SKM-1 treated with dmso at 0.1 percent for 144 hours (cell line): ENCODE measurements around the gene RIN3.

Experiments
- DNase-seq: peaks from one replicate; lab custom pipeline; 2025; ENCODE audit not compliant: unreplicated experiment; lab: John Stamatoyannopoulos, UW

RIN3 gene

DNA sequence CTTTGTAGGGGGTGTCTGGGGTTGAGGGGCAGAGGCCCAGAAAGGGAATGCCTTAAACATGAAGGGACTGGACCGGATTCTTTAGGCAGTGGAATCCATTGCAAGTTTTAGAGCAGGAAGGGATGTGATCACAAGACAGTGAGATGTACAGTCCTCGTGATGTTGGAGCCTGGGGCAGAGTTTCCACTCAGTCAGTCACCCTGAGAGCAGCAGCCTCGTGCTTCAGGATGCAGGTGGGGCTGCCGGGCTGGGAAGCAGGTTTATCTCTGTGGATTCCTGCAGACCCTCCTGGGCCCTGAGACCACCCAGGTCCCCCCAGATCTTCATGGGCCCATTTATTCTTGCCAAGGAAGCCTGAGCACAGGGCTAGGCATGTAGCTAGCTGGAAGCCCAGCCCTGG, 38.5 kb downstream of the RIN3 start:
- no peak for DNase-seq

DNA sequence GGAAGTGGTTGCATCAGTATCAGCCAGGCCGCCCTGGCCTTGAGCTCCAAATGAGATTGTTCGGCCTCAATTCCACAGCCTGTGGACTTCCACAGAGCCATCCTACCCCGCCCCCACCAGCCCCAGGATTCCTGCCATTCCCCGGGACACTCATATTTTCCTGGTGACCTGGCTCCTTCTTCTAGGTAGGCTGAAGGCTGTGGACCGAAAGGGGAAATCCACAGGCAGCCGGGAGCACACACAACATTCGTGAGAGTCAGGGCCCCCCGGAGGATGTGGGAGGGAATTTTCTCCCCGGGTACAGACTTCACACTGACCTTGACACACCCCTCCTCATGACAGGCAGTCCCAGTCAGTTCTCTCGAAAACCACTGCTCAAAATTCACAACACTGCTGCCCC, 39.9 kb downstream of the RIN3 start:
- DNase-seq: peak; percentile 0

DNA sequence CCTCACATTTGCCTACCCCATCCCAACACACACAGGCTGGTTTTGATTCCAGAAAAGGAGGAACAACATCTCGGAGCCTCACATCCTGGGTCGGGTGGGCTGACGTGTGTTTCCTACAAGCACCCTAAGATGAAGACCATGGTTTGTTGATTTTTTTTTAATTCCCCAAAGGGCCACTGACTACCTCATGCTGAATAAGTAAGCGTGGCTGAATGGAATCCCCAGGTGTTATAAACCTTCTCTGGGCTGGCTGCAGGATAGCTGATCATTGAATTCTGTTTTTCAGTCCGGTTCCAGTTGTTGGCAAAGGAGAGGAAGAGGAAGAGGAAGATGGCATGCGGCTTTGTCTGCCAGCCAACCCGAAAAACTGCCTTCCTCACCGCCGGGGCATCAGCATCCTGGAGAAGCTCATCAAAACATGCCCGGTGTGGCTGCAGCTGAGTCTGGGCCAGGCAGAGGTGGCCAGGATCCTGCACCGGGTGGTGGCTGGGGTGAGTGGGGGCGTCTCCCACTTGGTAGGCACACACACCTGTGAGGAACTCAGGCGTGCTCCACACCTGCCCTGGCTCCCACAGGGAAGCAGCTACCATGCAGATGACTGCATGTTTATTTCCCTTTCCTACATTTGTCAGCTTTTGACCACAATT, 42.0 kb downstream of the RIN3 start:
- DNase-seq: no peak

DNA sequence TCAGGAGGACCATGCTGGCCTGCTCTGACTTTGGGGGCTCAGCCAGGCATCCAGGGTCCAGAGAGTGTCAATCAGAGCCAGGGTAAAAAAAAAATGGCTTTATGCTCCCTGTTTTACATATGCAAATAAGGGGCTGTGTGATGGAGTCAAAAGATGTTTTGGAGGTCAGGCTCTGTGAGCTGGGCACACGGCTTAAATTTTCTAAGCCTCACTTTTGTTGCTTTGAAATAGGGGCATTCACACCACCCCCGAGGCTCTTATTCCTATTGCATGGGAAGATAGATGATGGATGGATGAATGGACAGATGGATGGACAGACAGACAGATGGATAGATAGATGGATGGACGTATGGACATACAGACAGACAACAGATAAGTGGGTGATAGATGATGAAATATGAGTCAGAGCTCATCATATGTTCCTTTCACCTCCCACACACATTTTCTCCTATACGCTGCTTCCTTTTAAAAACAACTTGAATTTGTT, 42.7 kb downstream of the RIN3 start:
- no peak for DNase-seq

DNA sequence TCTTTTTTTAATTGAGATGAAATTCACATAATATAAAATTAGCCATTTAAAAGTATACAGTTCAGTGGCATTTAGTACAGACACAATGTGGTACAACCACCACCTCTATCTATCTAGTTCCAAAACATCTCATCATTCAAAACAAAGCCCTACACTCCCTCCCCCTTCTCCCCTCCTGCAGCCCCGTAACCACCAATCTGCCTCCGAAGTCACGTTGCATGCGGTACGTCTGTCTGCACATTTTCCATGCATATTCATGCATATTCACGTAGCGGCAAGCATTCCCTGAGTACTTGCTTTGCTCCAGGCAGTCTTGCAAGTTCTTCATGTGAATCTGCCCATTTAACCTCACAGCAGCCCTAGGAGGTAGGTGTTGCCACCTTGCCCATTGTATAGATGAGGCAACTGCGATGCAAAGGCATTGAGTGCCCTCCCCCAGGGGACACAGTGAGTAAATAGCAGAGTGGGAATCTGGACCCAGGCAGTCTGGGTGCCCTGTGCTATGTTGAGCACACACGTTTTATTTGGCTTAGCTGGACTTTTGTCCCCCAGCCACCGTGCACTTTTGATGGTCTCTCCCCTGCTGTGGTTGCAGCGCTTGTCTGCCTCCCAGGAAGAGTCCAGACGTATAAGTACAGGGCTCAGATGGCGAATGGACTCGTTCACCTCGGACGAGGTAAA, 43.4 kb downstream of the RIN3 start:
- DNase-seq: no peak

DNA sequence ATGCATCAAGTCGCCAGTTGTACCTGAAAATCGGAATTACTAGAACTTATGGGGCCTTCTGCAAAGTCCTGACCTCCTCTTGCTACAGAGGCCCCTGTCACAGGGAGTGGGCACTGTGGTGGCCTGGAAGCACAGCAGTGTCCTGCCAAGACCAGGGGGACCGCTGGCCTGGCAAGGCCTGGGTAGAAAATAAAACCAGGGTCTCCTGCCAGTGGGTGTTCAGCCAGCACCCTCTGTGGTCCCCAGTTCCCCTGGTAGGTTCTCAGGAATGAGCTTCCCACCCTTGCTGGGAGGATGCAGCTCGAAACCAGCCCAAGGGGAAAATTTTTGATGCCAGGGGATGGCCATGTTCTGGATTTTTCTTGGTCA, 43.9 kb downstream of the RIN3 start:
- DNase-seq: no peak

DNA sequence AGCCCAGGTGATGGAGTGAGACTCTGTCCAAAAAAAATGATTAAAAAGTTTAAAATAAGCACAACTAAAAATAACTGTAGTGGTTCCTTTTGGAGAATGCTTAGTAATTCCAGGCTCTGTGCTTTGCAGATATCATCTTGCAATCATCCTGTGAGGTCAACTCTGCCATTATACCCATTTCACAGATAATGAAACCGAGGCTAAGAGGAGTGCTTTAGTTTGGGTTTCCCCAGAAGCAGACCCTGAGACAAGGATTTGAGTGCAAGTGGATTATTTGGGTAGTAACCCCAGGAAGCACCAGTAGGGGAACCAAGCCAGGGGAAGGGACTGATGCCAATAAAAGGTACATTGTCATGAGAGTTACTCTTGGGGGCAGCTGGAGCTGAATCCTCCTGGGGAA, 44.7 kb downstream of the RIN3 start:
- no peak for DNase-seq

DNA sequence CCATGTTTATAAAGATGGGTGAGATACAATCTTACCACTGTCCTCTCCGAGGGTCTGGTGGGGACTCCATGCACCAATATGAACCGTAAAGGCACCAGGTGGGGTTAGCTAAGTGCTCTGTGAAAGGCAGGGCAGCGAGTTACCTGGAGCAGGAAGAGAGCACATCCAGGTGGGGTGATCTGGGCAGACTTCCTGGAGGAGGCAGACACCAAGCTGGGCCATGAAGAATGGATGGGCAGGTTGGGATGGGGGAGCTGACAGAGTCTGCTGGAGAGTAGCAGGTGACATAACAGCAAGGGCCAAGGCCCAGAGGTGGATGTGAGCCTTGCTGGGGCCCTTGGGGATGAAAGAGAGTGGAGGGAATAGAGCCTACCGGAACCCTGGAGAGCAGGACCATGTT, 45.9 kb downstream of the RIN3 start:
- DNase-seq: no peak

DNA sequence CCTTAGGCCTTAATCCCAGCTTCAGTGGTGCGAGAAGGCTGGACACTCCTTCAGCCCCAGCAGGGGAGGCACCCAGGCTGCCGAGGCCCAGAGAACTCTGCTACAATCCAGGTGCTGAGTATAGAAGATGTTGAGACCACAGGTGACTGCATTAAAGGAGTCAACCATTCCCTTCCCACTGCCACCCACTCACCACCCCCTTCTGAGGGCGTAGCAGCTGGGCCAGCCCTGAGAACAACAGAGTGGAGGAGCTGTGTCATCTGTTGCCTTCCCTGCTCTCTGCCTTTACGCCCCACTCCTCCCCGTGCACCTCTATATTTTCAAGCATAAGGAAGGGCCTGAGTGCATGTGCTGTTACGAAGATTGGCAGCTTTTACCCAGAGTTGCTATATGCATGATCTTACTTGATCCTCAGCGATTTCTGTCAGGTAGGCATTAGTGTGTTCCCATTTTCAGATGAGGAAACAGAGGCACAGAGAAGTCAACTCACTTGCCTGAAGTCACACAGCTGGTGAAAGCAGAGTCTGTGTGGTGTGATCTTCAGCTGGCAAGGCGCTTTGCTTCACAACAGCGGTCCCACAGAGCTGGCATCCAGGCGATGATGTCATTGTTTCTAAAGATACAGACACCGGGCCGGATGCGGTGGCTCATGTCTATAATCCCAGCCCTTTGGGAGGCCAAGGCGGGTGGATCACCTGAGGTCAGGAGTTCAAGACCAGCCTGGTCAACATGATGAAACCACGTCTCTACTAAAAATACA, 46.7 kb downstream of the RIN3 start:
- no peak for DNase-seq

DNA sequence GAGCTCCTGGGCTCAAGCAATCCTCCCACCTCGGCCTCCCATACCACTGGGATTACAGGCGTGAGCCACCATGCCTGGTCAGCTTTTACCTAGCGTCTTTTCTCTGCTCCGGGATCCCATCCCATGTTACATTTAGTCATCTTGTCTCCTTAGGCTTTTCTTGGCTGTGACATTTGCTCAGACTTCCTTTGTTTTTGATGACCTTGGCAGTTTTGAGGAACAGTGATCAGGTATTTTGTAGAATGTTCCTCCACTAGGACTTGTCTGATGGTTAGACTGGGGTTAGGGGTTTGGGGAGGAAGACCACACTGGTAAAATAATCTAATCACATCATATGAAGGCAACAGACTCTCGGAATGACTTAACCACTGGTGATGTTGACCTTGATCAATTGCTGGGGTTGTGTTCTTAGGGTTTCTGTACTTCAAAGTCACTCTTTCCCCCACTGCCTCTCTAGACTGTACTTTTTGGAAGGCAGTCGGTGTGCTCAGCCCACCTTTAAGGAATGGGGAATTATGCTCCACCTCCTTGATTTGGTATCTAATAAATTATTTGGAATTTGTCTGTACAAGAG, 48.4 kb downstream of the RIN3 start:
- DNase-seq: no peak

DNA sequence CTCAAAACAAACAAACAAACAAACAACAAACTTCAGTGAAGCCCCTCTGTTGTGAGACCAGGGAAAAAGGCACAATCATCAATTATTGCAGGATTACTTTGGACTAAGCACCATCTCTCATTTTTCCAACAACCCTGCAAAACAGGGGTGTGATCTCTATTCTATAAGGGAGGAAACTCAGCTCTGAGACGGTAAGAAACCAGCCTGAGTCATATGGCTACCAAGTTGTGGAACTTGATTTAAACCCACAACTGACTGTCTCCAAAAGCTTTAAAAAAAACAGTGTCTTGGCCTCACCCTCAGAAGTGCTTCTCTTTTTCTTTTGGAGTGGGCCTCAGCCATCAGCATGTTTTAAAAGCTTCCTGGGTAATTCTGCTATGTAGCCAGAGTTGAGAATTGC, 49.8 kb downstream of the RIN3 start:
- peak; percentile 31 for DNase-seq

DNA sequence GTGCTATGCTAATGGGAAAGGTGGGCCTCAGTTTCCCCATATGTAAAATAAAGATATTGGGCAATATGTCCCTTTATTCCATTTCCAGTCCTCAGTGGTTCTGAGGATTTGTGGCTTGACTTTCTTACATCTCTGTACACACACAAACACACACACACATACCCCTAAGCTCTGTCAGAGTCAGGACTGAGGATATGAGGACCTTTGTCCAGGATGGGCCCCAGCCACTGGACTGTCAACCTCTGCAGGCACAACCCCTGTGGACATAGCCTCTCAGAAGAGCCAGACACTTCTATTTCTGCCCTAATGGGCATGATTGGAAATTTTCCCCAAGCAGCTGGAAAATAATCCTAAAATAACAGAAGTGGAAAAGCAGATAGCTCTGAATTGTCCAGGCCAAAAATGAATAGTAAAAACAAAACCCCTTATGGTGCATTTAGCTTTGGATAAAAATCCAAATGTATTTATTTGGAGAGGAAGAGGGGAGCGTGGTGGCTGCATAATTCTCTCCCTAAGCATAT, 50.2 kb downstream of the RIN3 start:
- DNase-seq: no peak

DNA sequence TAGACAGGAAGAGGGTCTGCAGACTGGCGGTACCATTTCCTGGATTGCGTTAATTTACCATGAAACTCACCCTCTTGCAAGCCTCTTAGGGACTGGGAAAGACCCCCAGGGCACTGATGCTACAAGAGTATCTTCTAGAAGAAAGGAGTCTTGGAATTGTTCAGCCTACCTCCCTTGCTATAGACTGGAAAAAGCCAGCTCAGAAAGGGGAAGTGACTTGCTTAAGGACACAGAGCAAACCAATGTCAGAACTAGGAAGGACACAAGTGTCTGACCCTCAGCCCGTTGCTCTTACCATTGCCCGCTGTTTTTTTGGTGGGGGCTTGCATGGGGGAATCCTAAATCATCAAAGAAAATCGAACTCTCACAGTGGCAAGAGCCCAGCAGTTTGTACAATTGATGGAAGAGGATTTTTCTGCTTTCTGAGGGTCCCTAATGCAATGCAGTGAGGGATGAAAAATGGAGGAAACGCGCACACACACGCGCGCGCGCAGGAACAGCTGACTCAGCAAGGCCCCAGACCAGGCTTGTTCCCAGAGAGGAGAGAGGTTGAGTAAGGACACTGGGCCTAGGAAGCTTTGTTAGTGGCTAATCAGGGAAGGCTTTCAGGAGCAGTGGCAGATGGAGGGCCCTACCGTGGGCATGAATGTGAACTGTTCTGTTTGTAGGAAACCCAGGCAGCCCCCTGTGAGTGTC, 50.9 kb downstream of the RIN3 start:
- peak; percentile 33 for DNase-seq

DNA sequence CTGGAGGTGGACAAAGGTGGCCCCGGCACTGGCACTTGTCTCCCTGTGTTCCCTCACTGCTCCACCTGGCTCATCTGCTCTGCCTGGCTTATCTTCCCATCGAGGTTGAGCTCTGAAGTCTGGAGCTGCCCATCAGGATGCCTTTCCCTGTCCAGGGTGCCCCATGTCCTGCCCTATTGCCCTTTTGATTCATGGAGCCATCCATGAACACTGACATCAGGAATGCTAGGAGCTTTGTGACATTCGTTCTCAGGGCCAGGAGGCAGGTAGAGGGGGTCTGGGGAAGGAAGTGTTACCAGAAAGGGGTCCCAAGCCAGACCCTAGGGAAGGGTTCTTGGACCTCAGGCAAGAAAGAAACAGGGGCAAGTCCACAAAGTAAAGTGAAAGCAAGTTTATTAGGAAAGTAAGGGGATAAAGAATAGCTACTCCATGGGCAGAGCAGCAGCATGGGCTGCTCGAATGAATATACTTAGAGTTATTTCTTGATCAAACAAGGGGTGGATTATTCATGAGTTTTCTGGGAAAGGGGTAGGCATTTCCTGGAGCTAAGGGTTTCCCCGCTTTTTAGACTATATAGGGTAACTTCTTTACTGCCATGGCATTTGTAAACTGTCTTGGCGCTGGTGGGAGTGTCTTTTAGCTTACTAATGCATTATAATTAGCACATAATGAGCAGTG, 51.6 kb downstream of the RIN3 start:
- no peak for DNase-seq

DNA sequence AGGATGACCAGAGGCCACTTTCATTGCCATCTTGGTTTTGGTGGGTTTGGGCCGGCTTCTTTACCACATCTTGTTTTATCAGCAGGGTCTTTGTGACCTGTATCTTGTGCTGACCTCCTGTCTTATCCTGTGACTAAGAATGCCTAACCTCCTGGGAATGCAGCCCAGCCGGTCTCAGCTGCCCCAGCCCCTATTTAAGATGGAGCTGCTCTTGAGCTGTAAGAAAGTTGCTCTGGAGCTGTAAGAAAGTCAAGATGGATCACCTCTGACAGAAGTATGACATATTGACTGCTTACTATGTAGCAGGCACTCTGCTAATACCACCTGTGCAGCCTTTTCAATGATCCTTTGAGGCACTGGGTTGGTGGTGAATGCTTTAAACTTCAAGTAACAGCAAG, 52.1 kb downstream of the RIN3 start:
- DNase-seq: no peak

DNA sequence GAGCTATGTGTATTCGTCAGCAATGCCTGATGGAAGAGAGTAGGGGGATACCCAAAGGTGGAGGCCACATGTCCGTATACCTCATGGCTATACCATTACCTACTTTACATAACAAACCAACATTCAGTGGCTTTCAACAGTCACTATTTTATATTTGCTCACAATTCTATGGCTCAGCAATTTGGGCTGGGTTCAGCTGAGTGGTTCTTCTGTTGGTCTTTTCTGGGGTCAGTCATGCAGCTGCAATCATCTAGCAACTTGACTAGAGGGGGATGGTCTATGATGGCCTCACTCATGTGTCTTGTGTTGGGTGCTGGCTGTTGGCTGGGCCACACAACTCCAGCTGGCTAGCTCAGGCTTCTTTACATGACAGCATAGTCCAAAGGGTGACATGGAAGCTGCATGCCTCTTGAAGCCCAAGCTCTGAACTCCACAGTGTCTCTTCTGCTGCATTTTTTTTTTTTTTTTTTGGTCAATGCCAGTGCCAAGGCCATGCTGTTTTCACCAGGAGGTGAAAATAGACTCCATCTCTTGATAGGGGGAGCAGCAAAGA, 53.7 kb downstream of the RIN3 start:
- DNase-seq: no peak

DNA sequence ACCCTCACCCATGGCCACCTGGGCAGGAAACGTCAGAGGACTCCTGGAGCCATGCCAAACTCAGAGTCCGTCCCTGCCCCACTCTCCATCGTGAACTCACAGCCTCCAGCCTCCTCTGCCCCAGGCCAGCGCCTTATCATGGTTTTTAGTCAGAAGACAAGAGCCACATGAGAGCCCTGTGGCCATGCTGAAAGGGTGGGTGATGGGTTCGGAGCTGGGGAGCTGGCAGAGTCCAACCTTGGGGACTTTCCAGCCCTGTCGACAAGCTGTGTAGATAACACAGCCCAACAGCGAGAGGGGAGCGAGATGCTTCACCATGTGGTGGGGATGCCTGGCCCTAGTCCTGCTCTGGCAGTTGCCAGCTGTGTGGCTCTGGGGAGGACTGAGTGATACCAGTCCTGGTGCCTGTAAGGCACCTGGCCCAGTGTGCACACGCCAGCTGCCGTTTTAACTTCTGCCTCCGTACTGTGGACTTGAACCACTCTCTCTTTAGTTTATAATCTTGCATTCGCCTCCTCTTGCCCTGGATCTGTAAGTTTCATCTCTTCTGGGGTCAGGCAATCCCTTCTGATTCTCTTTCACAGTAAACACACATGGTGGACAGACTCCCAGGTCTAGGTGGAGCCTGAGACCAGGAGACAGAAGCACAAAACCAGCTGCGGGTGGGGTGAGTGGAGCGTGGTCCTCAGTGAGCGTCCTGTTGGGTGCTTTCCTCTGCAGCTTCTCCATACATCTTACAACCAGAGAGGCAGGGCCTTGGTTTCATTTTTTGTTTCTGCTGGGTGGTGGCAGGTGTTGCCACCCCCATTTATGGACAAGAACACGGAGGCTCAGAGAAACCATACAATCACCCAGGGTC, 55.3 kb downstream of the RIN3 start:
- DNase-seq: no peak

DNA sequence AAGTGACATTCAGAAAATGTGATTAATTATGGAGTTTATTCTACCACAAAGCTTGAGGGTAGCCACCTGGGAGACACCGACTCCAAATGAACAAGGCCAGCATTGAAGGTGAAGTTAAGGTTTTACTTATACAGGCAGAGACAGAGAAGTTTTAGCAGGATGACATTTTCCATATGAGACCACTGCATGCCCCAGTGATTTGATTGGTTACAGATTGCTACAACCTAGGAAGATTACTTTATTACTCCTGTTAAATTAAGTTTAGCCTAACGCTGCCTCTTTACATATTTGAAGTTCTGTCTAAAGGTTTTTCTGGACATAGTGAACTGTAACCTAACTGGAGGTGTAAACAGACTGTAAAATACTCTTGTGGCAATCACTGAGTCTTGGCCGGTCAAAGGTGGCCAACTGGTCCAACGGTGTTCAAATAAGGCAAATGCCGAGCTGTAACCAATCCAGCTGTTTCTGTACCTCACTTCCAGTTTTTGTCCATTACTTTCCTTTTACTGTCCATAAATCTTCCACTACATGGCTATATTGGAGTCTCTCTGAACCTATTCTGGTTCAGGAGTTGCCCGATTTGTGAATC, 57.2 kb downstream of the RIN3 start:
- no peak for DNase-seq

DNA sequence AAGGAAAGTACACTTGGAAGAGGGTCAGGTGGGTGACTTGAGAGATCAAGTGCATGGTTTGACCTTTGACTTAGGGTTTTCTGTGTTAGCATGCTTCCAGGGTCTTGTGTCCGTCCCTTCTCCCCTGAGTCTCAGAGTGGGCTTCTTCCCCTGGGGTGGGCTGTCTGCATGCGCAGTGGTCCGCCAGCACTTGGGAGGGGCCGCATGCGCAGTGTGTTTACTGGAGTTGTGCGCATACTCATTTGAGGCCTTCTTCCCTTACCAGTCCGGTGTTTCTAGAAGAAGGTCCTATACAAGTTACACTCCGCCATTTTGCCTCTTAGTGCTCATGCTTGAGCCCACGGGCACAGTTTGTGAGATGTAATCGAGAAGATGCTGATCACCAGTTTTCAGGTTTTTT, 58.5 kb downstream of the RIN3 start:
- DNase-seq: no peak
